Stimulated activated CD4-positive, alpha-beta T cell treated with anti-CD3 and anti-CD28 coated beads, Interleukin-1b, Interleukin-23, amount 100 ng/mL, for 48 hours (primary cell): ENCODE data around the gene APOM.

Experiments
- DNase-seq: peaks from one replicate; pipeline ENCODE4 v3.0.0-alpha.2; 2020

Gene APOM

DNA sequence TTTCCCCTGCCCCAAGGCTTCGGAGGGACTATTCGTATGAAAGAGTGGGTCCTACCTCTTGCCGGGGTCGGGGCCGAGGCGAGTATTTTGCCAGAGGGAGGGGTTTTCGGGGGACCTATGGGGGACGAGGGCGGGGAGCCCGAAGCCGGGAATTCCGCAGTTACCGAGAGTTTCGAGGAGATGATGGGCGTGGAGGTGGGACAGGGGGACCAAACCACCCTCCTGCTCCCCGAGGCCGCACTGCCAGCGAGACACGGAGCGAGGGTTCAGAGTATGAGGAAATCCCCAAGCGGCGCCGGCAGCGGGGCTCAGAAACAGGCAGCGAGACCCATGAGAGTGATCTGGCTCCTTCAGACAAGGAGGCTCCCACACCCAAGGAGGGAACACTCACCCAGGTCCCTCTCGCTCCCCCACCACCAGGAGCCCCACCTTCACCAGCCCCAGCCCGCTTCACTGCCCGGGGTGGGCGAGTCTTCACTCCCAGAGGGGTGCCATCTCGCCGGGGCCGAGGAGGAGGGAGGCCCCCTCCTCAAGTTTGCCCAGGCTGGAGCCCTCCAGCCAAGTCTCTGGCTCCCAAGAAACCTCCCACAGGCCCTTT is 23.9 kb upstream of the APOM start:
- no peak for DNase-seq

DNA sequence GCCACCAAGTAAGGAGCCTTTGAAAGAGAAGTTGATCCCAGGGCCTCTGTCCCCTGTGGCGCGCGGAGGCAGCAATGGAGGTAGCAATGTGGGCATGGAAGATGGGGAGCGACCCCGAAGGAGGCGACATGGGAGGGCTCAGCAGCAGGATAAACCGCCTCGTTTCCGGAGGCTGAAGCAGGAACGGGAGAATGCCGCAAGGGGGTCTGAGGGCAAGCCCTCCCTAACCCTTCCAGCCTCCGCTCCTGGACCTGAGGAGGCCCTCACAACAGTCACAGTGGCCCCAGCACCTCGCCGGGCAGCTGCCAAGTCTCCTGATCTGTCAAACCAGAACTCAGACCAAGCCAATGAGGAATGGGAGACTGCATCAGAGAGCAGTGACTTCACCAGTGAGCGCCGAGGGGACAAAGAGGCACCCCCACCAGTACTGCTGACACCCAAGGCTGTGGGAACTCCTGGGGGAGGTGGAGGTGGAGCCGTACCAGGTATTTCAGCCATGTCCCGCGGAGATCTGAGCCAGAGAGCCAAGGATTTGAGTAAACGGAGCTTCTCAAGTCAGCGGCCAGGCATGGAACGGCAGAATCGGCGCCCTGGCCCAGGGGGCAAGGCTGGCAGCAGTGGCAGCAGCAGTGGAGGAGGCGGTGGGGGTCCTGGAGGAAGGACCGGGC is 23.3 kb upstream of the APOM start:
- DNase-seq = no peak

DNA sequence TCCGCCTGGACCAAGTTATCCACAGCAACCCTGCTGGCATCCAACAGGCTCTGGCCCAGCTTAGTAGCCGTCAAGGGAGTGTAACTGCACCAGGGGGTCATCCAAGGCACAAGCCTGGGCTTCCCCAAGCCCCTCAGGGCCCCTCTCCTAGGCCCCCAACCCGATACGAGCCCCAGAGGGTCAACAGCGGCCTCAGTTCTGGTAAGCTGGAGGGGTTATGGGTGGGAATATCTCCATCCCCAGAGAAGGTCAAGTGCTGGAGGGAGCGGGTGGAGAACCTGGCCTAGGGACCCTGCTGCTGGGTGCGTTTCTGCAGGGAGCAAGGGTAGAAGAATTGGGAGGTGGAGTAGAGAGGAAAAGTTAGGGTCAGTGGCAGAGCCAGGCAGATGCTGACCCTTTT is 22.2 kb upstream of the APOM start:
- no peak for DNase-seq

DNA sequence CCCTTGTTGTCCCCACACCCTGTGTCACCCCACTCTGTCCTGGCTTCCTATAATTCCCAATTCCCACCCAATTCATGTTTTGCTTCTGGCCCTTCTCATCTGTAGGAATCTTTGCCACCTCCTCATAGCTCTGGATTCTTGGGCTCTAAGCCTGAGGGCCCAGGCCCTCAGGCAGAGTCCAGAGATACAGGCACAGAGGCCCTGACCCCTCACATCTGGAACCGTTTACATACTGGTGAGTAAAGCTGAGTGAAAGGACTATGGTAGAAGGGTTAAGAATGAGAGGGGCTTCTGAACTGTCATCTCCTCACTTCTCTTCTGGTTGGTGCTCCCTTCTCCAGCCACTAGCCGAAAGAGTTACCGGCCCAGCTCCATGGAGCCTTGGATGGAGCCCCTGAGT is 21.6 kb upstream of the APOM start:
- DNase-seq = no peak

DNA sequence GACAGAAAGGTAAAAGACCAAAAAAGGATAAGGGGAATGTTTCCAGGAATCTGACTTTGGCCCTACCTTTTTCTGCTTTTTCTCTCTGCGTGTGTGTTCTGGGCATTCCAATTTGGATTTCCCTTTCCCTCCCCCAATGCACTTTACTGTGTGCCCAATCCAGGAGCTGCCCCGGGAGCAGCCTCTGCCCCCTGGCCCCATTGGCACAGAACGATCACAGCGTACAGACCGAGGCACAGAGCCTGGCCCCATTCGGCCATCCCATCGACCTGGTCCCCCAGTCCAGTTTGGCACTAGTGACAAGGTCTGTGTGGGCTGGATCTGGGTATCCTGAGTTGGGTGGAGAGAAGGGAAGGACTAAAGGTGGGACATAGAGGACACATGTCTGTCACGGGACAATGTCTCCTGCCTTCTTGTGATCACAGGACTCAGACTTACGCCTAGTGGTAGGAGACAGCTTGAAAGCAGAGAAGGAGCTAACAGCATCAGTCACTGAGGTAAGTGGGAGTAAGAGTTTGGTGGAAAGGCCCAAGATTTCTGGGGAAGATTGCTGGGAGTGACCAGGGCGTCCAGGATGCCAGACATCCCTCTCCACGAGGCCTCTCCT is 20.6 kb upstream of the APOM start:
- DNase-seq = no peak

DNA sequence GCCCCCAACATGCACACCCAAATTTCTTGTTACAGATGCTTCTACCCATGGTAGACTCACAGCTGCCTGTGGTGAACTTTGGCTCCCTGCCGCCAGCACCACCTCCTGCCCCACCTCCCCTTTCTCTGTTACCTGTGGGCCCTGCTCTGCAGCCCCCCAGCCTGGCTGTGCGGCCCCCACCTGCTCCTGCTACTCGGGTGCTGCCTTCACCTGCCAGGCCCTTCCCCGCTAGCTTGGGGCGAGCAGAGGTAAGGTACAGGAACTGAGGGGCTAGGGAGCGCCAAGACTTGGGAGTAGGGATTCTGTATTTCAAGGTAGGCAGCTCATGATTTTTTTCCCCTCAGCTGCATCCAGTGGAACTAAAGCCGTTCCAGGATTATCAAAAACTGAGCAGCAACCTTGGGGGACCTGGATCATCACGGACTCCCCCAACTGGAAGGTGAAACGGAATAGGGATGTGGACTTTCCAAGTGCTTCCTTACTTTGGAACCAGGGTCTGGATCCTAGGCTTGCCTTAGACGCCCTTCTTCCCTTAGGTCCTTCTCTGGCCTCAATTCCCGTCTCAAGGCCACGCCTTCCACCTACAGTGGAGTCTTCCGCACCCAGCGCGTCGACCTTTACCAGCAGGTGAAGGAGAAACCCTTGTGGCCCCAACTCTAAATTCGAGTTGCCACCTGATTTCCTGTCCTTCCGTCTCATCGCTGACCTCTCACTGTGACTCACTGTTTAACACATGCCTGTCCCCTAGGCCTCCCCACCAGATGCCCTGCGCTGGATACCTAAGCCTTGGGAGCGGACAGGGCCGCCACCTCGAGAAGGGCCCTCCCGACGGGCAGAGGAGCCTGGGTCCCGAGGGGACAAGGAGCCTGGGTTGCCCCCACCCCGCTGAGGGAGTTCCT is 18.7 kb upstream of the APOM start:
- no peak for DNase-seq

DNA sequence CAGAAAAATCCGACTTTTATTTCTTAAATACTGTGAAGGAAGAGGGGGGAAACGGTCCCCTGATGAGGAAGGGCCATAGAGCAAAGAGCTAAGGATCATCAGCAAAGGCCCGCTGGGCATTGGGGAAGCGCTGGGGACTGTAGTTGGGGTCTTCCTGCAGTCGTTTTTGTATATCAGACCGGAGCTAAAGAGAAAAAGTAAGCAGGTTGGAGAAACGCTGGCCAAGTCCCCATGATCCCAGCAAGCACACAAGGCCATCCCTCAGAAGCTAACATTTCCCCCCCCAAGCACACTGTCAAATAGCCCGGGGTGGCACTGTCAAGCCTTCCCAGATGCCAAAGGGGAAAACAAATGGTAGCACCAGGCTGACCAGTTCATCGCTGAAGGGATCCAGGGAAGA is 16.7 kb upstream of the APOM start:
- no peak for DNase-seq

DNA sequence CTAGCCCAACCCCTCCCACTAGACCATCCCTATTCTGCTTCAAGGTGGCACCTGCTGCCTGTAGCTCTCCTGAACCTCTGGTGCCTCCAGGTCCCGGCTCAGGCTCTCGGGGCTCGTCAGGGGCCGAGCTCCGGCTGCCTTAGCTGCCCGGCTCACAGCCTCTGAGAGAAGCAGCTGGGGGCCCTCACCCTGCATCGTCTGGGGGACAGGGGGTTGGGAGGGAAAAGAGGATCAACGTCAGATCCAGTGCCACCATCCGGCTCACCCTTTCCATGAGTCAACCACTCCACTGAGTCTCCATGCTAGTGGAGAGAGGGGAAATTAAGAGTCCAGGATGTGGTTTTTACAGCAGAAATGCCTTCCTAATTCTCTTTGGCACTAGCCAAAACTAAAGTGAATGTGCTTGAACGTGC is 16.2 kb upstream of the APOM start:
- DNase-seq = peak; percentile 35

DNA sequence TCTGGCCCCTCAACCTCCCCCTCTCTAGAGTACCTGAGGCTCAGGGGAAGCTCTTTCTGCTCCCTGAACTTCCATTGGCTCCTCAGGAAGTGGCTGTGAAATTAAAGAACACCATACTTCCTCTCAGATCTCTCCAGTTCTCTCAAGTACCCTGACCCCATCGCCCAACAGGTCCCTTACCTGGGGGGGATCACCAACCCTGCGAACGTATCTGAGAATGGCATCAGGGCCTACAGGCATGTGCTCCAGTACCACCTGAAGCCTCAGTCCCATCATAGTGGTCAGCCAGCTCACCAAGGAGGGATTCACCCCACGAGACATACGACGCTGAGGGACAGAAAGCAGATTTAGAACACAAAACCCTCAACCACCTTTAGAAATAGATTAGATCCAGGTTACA is 15.1 kb upstream of the APOM start:
- DNase-seq = no peak

DNA sequence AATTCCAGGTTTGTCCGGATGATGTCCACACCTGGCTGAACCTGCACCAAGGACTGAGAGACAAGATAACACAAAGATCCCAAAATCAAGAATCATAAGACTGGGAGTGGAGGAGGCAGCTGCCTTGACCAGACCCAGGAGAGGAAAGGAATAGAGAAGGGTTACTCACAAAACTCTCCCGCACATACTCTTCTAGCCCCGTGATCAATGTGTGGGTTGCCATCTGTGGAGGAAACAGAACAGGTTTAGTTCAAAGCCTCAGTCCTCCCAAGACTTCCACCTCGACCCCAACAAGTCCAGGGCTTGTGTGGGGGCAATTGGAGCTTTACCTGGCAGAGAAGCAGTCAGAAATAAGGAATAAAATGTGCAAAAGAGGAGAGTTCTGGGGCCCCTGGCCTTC is 14.3 kb upstream of the APOM start:
- no peak for DNase-seq

DNA sequence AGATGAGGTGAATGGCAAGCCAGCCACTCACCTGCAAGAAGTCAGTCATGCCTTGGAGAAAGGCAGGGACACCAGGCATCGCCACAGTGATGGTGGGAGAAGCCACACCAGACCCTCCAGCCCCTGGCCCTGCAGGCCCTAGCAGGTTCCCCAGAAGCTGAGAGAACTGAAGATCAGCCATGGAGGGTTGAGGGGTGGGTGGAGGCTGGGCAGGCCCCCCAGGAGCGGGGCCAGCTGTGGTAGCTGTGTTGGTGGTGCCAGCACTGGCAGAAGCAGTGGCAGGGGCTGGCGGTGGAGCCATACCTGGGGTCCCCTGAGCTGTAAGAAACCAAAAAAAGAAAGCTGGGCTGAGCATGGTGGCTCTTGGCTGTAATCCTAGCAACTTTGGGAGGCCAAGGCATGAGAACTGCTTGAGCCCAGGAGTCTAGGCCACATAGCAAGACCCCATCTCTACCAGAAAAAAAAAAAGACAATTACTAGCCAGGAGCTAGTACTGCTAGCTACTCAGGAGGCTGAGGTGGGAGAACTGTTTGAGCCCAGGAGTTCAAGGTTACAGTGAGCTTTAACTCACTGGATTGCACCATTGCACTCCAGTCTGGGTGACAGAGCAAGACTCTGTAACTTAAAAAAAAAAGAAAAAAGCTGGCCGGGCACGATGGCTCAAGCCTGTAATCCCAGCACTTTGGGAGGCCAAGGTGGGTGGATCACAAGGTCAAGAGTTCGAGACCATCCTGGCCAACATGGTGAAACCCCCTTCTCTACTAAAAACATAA is 12.7 kb upstream of the APOM start:
- no peak for DNase-seq

DNA sequence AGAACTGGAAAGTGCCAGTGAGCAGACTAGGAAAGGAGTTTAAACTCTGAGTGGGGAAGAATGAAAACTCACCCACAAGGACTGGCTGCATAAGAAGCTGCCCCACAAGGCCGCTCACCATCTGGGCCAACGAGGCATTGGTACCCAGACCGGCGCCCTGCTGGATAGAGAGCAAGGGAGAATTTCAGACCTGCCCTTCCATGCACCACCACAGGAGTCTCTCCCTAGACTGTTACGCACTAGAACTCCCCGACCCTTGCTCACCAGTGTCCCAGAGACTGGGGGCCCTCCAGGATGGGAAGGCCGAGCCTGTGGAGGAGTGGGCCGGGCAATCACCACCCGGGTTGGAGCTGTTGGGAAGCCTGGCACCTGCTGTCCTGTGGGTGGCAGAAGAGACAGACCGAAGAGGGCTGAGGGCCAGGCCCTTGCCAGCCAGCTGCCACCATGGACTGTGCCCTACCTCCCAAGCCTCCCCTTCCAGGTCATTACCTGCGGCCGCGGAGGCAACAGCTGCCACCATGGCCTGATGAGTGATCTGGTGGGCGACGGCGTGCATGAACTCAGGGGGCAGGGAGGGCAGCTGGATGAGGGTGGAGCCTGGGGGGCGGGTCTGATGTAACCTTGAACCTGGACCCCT is 11.8 kb upstream of the APOM start:
- DNase-seq = no peak

DNA sequence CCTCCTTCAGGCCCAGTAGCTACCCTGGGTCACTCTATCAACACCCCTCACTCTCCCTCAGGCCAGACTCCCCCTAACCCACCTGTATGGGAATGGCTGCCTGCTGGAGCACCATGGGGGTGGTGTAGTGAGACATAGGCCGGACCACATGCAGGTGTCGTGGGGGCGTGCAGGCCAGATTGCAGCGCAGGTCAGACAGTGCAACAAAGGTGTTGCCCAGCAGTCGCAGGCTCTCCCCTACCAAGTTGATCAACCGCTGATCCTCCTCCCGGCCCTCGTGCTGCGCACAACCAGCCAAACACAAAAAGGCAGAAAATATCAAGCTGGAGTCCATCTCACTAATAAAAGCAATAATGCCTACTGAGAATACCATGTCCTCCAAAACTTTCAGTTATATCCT is 10.4 kb upstream of the APOM start:
- DNase-seq = no peak

DNA sequence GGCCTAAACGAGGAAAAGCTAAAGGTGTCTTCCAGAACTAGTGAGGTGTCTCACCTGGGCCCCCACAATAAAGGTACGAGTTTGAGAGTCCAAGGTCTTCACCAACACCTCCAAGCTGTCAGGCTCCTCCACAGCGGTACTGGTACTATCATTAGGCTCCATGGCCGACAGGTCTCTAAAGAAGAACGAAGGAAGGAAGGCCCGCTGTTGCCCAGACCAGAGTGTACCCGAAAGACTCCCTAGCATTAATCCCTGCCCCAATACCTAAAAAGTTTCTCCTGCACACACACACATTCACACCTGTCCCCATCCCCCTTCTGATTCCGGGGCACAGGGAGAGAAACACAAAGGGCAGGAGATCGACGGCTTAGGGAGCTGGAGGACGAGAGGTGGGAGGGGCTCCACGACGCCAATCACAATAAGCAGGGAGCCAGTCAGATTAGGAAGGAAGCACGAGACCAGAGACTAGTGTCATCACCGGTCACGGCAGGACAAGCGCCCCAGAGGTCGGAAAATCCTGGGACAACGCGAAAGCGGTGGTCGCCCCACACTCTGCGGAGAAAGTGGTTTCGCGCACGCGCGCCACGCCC is 4.0 kb upstream of the APOM start:
- DNase-seq = peak; percentile 64

DNA sequence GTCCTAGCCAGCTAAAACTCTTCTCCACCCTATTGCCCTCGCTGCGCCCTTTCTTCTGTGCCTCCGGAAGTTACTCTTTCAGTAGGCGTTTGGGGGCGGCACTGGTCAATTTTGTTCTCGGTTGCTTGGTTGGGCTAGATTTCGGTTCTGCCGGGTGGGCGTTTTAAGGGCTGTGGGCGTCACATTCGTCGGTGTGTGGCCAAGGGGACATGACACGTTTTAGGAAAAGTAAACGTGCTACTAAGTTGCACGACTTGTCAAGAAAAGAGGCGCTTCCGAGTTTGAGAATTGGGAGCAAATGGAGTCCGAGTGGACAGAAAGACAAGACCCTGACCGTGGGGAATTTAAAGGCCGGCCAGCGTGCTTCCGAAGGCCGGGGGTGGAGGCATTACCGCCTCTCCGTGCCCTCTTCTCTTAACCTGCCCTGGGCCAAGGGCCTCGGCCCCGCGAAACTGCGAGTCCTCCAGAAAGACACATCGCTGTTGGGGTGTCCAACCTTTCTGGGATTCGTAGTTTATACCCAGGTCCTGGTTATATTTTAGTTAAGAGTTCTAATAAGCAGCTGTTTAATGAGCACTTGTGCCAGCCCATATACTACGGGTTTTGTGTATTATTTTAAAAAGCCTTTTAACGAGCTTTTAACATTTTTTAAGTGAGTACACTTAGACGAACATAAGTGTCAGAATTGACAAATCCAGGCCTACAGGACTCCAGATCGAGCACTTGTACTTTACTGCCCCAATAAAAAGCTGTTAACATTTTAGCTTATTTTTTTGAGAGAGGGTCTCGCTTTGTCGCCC is 2.6 kb upstream of the APOM start:
- DNase-seq = peak; percentile 88

DNA sequence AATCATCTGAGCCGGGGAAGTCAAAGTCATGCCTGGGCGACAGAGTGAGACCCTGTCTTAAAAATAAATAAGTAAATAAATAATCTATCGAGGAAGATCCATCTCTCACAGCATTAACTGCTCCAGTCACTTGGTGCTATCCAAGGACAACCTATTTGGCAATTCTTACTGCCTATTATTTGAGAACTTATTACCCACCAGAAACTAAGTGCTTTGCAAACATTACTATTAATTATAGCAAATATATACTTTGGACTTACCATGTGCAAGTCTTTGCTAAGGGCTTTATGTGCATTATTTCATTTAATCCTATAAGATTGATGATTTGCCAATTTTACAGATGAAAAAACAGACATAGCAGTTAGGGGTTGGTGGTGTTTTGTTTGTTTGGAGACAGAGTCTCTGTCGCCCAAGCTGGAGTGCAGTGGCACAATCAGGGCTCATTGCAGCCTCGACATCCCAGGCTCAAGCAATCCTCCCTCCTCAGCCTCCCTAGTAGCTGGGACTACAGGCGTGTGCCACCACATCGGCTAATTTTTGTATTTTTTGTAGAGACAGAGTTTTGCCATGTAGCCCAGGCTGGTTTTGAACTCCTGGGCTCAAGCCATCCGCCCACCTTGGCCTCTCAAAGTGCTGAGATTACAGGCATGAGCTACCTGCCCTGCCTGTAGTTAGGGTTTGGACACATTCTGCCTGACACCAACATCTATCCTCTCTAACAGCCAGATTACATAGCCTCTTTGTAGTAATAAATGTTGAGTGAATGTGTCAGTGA is 933 bp upstream of the APOM start:
- no peak for DNase-seq

DNA sequence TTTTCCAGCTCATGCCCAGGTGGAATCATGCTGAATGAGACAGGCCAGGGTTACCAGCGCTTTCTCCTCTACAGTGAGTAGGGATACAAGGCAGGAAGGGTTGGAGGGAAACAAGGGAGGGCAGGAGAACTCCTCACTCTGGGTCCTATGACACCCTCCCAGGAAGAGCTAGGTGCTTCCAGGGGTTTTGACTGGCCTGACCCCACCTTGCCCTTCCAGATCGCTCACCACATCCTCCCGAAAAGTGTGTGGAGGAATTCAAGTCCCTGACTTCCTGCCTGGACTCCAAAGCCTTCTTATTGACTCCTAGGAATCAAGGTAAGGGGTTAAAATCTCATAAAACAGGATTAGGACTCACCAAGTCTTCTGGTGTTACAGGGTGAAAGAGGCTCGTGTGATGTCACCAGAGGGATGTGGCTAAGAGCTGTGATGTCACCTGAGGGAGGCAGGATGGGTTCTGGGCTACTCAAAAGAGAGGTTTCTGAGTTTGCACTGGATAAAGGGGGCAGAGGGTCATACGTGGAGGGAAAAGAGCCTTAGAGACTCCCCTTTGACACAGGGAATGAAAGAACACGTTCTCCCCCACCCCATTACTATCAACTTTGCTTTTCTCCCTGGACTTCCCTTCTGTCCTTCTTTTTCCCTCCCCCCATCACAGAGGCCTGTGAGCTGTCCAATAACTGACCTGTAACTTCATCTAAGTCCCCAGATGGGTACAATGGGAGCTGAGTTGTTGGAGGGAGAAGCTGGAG is 1.9 kb downstream of the APOM start:
- peak; percentile 46 for DNase-seq

DNA sequence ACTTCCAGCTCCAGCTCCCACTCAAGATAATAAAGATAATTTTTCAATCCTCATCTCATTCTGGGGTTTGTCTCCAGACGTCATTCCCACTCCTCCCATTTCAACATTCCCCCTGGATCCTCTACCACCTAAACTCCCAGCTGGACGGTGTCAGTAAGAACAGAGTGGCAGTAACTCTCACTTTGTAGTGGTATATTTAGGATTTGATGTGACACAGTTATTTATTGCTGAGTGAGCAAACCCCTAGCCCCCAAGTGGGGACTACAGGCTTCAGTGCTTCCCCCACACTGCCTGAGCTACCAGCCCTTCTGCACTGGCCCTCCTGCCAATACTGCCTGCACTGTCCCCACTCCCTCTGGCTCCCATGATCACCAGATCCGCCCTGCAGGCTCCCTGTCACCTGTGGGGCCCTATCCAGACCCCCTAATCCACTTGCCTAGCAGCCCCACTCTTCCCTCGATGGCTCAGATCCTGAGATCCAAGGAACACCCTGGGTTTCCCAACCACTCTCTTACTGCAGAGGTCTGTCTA is 2.5 kb downstream of the APOM start:
- DNase-seq = no peak

DNA sequence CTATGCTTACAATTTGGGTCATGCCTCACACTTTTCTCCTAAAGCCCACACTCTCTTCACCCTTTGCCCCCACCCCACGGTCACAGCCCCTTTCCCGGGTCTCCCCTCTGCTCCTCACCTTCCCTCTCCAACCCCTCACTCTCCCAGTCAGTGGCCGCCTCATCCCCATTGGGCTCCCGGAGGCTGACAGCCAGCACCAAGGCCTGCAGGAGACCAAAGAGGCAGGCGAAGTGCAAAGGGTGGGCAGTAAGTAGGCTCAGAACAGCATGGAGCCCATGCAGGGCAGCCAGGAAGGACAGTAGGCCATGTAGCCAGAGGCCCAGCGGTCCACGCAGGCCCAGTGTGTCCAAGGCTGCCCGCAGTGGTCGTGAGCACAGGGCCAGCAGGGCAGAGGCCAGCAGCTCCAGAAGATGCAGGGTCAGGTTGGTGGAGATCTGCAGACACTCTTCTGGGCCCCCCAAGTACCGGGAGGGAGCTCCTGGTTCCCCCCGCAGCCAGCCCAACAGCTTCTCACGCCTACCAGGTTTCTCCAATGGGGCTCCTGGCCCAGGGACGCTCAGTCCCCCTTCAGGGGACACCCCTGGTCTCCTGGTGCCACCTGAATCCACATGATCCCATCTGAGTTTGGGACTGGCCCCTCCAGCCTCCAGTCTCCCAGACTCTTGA is 3.4 kb downstream of the APOM start:
- no peak for DNase-seq
